ENCODE results near the gene ACOT8.
"Not testable (repeated sequence)": the region's sequence is repeated elsewhere in the genome, so short reads cannot be mapped to it uniquely, and the experiment has no call there.

The ACOT8 gene

GRCh38 chr20:45852326-45852725 is 4.9 kb downstream of the ACOT8 start:
- DNase-seq (ENCODE audit: low spot score) = no peak

DNA sequence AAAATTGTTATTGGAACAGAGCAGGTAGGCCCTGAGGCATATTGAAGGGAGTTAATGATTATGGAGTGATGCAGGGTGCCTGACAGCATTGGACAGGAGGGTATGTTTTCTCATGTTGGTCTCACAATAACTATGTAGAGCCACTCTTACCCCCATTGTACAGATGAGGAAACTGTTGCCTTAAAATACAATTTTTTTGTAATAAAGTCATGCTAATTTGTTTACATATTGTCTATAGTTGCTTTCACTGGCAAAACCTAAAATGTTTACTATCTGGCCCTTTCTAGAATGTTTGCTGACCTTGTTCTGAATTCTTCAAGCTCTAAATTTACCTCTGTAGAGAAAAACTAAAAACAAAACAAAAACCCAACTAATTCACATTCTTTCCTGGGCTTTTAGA is 5.7 kb downstream of the ACOT8 start:
- no peak for DNase-seq (ENCODE audit: low spot score)

DNA sequence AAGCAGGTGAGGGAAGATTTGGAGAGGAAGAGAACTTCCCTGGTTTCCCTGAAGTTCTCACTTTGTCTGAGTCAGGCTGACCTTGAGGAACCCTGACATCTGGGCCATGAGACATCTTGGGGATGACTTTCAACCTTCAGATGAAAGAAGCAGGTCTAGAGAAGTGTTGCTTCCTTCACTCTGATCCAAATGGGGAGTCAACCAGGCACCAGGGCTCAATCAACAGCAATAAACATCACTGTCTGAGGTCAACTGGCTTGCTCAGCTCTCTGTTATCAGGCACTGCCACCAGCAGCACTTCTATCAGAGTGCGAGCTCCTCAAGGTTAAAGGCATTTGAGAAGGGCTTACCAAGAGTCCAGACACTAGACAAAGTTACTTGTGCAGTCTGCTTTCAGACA is 6.3 kb downstream of the ACOT8 start:
- no peak for DNase-seq (ENCODE audit: low spot score)

DNA sequence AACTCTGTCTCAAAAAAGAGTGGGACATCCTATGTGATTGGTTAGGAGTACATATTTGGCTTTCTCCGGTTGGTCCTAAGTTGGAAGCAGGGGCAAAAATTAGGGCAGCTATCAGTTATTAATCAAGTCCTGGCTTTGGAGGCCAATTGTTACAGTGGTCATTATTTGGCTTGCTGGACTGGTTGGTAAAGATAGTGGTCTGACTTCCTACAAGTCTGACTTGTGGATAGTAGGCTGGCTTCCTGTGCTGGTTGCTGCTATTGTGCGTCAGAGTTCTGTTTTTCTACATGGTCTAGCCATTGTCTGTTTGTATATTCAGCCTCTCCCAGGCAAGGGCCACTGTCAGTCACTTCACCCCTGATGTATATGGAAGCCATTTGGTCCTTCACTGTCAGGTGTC is 7.0 kb downstream of the ACOT8 start:
- DNase-seq (ENCODE audit: low spot score) = no peak

GRCh38 chr20:45848969-45849582 is 8.1 kb downstream of the ACOT8 start:
- no peak for DNase-seq (ENCODE audit: low spot score)

DNA sequence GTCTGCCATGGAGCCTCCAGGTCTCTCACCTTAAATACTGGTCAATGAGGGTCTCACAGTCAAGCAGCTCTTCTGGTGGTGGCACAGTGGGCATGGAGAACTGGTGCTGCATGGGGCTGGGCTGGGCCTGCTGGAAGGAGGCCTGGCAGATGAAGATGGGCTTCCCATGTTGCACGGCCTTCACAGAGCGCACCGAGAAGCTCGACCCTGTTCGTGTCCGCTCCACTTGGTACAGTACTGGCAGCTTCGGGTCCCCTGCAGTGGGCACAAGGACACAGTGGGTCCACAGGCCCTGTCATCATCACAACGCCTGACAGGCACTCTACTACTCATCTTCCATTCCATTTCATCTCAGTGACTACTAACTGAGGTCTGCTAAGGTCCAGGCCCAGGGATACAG is 8.8 kb downstream of the ACOT8 start:
- DNase-seq (ENCODE audit: low spot score) = no peak

DNA sequence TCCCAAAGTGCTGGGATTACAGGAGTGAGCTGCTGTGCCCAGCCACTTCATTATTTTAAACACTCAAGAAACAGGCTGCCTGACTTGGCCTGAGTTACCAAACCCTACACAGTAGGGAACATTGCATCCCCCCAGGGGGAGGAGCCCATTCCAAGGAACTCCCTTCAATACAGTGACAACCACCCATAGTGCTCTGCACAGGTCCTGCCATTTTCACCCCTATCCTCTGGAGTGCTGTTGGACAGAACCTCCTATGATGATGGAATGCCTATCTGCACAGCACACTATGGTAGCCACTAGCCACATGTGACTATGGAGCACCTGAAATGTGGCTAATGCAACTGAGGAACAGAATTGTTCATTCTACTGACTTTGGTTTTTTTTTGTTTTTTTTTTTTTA is 11.7 kb downstream of the ACOT8 start:
- DNase-seq (ENCODE audit: low spot score) = no peak

GRCh38 chr20:45843506-45843905 is 13.7 kb downstream of the ACOT8 start:
- DNase-seq (ENCODE audit: low spot score) = no peak

DNA sequence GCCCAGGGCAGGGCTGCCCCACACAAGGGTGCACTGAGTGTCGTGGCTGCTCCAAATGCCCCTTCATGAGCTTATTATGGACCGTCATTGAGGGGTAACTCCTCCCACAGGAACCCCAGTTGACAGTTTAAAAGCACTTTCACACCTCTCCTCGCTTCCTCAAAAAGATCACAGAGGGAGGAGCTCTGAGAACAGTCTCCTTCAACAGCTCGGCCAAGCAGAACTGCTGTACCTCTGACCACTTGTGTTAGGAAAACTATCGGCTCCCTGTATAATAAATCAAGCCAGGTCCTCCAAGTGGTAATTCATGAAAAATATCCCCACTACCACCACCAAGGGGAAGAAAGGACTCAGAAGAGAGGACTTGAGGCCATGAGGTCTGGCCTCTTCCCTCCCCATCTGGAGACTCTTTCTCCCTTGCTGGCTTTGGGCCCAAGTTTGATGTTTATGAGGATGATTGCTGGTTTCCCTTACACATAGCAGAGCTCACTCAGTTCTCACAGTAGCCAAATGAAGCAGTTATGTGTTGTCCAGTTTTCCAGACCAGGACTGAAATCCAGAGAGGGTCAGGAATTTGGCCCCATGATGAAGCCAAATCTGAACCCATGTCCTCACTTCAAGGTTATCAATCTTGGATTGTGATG is 14.9 kb downstream of the ACOT8 start:
- DNase-seq (ENCODE audit: low spot score) = no peak

- DNase-seq (ENCODE audit: low spot score) = no peak
Measured at GRCh38 chr20:45841407-45842129, 15.6 kb downstream of the ACOT8 start.

DNA sequence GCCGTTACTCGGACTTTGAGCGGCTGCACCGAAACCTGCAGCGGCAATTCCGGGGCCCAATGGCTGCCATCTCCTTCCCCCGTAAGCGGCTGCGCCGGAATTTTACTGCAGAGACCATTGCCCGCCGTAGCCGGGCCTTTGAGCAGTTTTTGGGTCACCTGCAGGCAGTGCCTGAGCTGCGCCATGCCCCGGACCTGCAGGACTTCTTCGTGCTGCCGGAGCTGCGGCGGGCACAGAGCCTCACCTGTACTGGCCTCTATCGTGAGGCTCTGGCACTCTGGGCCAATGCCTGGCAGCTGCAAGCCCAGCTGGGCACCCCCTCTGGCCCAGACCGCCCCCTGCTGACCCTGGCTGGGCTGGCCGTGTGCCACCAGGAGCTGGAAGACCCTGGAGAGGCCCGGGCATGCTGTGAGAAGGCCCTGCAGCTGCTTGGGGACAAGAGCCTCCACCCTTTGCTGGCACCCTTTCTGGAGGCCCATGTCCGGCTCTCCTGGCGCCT is 16.4 kb downstream of the ACOT8 start:
- DNase-seq (ENCODE audit: low spot score) = no peak

- DNase-seq (ENCODE audit: low spot score) = no peak
Measured at GRCh38 chr20:45836841-45837240, 20.4 kb downstream of the ACOT8 start.

DNA sequence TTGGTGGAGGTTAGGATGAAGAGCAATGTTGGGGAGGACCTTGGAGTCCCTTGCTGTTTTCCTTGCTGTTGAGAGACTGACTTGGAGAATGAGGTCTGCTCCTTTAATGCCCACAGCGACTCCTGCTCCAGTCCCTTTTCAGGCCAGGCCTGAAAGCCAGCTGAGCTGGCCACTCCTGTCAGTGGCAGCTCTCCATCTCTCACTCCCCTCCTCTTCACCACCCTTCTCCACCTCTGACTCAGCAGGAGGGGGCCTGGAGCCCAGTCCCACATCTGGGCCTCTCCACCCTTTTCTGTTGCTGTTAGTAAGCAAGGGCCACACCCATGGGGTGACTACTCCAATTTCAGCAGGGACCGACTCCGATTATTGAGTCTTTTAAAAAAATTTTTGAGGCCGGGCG is 21.4 kb downstream of the ACOT8 start:
- no peak for DNase-seq (ENCODE audit: low spot score)

DNA sequence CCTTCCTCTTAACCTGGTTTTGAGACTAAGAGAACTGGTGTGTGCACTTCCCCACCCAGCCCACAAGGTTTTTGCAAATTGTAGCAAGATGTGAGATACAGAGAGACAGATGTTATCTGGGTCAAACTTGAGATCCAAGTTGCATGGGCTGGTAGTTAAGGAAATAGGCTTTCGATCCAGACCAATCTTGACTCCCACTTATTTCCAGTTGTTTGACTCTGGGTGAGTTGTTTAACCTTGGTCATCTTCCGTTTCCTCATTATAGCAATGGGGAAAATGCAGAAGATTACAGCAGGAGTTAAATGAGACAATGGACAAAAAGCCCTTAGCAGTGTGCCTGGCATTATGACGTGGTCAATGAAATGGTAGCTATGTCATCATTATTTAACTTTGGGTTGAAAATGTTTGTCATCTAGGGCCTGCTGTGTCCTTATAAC is 21.8 kb downstream of the ACOT8 start:
- DNase-seq (ENCODE audit: low spot score) = no peak

DNA sequence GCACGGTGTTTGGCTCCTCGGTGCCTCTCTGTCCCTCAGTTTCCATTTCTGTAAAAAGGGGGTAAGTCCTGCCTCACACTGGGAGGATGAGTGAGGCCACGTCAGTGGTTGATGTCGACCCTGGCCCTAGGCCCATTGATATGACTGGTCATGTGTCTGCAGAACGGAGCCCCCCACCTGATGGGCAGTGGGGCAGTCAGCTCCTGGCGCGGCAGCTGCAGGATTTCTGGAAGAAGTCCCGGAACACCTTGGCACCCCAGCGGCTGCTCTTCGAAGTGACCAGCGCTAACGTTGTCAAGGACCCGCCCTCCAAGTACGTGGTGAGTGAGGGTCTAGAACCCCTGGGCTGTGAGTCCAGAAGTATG is 22.4 kb downstream of the ACOT8 start:
- DNase-seq (ENCODE audit: low spot score) = no peak

GRCh38 chr20:45833883-45834796 is 23.1 kb downstream of the ACOT8 start:
- peak; percentile 88 for DNase-seq (ENCODE audit: low spot score)

DNA sequence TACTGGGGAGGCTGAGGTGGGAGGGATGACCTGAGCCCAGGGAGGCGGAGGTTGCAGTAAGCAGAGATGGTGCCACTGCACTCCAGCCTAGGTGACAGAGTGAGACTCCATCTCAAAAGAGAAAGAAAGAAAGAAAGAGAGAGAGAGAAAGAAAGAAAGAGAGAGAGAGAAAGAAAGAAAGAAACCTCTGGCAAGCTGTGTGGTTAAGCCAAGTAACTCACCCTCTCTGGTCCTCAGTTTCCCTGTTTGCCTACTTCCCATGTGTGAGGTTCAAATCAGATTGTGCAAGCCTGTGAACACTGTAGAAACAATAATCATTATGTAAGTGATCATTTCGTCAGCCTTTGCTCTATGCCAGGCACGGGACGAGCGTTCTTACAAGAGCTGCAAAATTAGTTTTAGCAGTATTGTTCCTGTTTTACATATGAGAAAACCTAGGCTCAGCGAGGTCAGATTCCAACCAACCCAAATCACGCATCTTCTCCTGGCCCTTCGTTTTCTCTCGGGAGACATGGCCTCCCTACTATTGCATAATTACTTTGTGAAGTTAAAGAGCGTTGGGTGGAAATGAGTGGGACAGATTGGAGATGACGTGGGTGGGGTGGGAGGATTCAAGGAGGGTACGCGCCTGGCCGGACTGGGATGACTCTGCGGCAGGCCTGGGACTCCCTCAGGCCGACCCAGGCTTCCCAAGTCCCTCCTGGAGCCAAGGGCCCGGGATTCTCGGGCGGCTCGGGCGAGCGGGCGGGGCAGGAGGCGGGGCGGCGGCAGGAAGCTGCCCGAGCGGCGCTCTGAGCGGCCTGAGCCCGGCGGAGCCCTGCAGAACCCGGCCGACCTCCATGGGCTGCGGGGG is 23.9 kb downstream of the ACOT8 start, which contains the start of gene SNX21:
Gene SNX21, plus strand, starts transcription at position 770 of the 853 bp plus-strand sequence. CDS start 121 bp downstream, outside the sequence.
- DNase-seq (ENCODE audit: low spot score) = peak; percentile 87

- DNase-seq (ENCODE audit: low spot score) = no peak
Measured at GRCh38 chr20:45832619-45833018, 24.6 kb downstream of the ACOT8 start.

GRCh38 chr20:45829673-45830106 is 27.5 kb downstream of the ACOT8 start:
- not testable (repeated sequence) for DNase-seq (ENCODE audit: low spot score)

DNA sequence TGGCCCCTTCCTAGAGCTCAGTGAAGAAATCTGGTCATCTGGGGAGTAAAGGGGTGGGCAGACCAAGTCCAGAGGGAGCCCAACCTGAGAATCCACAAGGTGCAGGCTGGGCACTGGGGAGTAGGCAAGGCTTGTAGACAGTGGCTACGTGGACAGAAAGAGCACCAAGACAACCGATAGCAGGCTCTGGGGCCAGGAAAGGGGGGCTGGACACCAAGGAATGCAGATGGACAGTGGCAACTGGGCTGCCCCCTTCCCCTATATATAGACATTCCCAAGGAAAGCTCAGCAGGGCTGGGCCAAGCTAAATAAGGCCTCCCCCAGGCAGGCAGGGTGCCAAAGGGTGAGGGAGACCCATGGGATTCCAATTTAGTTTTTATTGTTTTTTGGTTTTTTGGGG is 28.6 kb downstream of the ACOT8 start:
- DNase-seq (ENCODE audit: low spot score) = no peak

DNA sequence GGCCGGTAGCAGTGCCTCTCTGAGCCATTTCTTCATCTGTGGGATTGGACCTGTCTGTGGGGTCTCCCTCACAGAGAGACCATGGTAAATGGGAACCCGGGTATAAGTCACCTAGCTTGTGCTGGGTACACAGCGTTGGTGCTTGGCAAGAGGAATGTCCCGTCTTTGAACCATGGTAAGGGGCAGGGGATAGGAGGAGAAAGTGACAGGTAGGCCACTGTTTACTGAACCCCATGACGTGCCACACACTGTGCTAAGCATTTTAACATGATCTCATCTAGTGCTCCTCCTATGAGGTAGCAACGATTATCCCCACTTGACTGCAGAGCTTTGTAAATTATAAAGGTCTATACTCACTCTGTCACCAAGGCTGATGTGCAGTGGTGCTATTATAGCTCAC is 29.5 kb downstream of the ACOT8 start:
- no peak for DNase-seq (ENCODE audit: low spot score)

Data from left forelimb (tissue), 1 donor.